NT2/D1 (cell line): ENCODE results near the gene SLCO3A1.
"Not testable (repeated sequence)": the region's sequence is repeated elsewhere in the genome, so short reads cannot be mapped to it uniquely, and the experiment has no call there.

Source experiments
- DNase-seq: peaks from one replicate; pipeline ENCODE4 v3.0.0-alpha.2; 2011; ENCODE audit warnings: low read depth, low spot score
- H3K27me3 ChIP-seq: 2 replicates; pipeline ENCODE4 v1.6.0; 2011; ENCODE audit warnings: mild to moderate bottlenecking; ENCODE audit not compliant: insufficient read length, insufficient read depth
- H3K36me3 ChIP-seq: 2 replicates; pipeline ENCODE4 v1.6.1; 2011; ENCODE audit warnings: mild to moderate bottlenecking, low read length, mixed read lengths; ENCODE audit not compliant: insufficient read depth, insufficient read length
- H3K4me1 ChIP-seq: 2 replicates; pipeline ENCODE4 v1.5.1; 2011; ENCODE audit not compliant: insufficient read depth, insufficient read length
- H3K4me3 ChIP-seq: 2 replicates; pipeline ENCODE4 v1.5.1; 2011; ENCODE audit warnings: low read depth; ENCODE audit not compliant: insufficient read length
- H3K9ac ChIP-seq: 2 replicates; pipeline ENCODE4 v1.6.0; 2011; ENCODE audit warnings: low read depth; ENCODE audit not compliant: insufficient read length
- H3K9me3 ChIP-seq: 2 replicates; pipeline ENCODE4 v1.5.1; 2011; ENCODE audit warnings: mild to moderate bottlenecking, low read length; ENCODE audit not compliant: insufficient read depth
- SUZ12 ChIP-seq: IDR thresholded peaks from 2 replicates; pipeline ENCODE4 v1.6.1; 2011; ENCODE audit not compliant: insufficient read length, insufficient read depth; ENCODE audit errors: extremely low read depth
- YY1 ChIP-seq: IDR thresholded peaks from 2 replicates; pipeline ENCODE4 v1.6.1; 2011; ENCODE audit not compliant: insufficient read length, insufficient read depth
- ZNF274 ChIP-seq: IDR thresholded peaks from 2 replicates; pipeline ENCODE4 v1.6.1; 2011; ENCODE audit warnings: mild to moderate bottlenecking, low read depth, low read length

The SLCO3A1 gene

DNA sequence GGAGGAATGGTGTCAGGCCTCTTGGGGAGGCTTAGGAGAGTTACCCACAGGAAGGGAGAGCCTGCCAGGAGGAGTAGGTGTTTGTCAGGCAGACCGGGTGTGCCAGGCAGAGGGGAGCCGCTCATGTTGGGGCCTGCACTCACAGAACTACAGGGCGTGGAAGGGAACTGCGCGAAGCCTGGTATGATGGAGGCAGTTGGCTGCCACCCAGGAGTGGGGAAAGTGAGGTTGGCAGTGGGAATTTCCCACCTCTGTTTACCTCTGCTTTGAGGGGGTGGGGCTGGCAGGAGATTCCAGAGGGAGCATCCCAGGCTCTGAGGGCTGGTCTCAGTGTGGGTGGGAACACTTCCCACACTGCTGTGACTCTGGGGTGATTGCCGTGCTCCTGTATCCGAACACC, 99.9 kb downstream of the SLCO3A1 start:
- Histone ChIP-seq H3K4me1 (peaks cover 12% of the 10 kb centered on the region), H3K9me3 (no peaks in the 10 kb centered on the region), H3K4me3 (no peak overlapping the region), H3K9ac (no peak overlapping the region), H3K36me3 (no peaks in the 10 kb centered on the region), H3K27me3 (no peaks in the 10 kb centered on the region)
- no peak for DNase-seq
- no peak for TF ChIP-seq SUZ12
- TF ChIP-seq ZNF274, result no peak
- TF ChIP-seq YY1, result no peak

DNA sequence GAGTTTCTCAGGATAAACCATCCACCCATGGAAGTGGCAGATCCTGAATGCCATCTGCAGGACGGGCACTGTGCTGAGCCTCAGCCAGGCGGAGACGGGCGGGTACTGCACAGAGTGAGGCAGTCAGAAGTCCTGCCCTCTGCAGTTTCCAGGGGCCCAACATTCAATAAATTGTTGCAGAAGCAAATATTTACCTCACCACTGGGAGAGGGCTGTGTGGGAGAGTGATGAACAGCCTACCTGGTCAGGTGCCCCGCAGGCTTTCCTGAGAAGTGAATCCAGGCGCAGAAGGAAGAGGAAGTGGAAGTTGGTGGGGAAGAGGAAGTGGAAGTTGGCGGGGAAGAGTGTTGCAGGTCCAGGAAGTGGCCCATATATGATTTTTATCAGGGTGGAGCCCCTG, 100.8 kb downstream of the SLCO3A1 start:
- DNase-seq, result no peak
- Histone ChIP-seq H3K9ac (no peak overlapping the region), H3K4me3 (no peak overlapping the region), H3K4me1 (peaks cover 8% of the 10 kb centered on the region), H3K9me3 (no peaks in the 10 kb centered on the region), H3K36me3 (no peaks in the 10 kb centered on the region), H3K27me3 (no peaks in the 10 kb centered on the region)
- TF ChIP-seq ZNF274 (no peak), SUZ12 (no peak), YY1 (no peak)

DNA sequence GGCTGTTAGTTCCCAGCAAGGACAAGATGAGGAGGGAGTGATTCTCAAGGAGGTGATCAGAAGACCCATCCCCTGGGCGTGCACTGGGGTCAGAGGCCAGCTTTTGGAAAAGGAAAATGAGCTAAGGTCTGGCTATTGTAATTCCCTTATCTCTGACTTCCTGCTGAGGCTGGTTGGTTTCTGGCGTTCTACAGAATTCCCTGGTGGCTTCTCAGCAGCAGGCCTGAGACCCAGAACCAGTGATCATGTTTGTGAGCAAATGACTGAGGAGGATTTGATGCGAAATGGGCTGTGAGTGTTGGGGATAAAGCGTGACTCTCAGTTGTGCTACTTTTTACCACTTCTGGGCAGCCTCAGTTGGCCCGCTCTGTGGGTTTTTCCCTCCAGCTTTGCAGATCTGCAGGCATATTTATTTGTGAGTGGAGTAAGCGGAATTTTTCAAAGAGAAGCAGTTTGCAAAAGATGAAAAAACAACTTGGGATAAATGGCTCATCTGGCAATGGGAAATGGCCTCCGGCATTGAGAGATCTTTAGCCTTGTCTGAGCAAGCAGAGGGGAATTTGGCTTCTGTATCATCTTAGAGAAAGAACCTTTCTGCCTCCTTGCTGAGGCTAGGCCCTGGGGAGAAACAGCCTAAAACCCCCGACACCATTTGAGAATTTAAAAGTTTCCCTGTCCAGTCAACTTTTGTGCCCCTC, 102.7 kb downstream of the SLCO3A1 start:
- Histone ChIP-seq H3K9me3 (no peaks in the 10 kb centered on the region), H3K4me3 (no peak overlapping the region), H3K4me1 (peaks cover 4% of the 10 kb centered on the region), H3K36me3 (no peaks in the 10 kb centered on the region), H3K9ac (no peak overlapping the region), H3K27me3 (no peaks in the 10 kb centered on the region)
- no peak for TF ChIP-seq SUZ12
- no peak for TF ChIP-seq ZNF274
- TF ChIP-seq YY1, result no peak
- DNase-seq, result peak; percentile 48

DNA sequence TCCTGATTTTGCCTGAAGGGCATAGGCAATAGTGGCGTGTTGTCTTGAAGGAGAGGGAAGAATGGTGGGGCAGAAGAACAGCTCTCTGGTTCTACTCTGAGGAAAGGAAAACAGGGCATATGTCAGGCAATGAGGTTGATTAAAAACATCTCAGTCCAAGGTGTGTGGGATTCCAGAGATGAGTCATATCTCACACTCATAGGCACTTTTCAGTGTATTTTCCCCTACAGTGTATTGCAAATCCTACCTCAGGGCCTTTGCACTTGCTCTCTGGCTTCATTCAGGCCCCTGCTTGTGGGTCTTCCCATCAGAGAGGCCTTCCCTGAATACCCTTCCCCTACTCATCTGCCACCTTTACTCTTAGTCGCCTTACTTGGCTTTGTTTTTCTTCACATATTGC, 107.8 kb downstream of the SLCO3A1 start:
- no peak for DNase-seq
- TF ChIP-seq ZNF274, result no peak
- TF ChIP-seq SUZ12, result no peak
- TF ChIP-seq YY1, result no peak
- Histone ChIP-seq H3K9ac (no peak overlapping the region), H3K4me1 (peaks cover 8% of the 10 kb centered on the region), H3K36me3 (no peaks in the 10 kb centered on the region), H3K4me3 (no peak overlapping the region), H3K9me3 (0 out of 2 replicates have a peak, but pooled peaks cover 7% of the 10 kb centered on the region), H3K27me3 (no peaks in the 10 kb centered on the region)

DNA sequence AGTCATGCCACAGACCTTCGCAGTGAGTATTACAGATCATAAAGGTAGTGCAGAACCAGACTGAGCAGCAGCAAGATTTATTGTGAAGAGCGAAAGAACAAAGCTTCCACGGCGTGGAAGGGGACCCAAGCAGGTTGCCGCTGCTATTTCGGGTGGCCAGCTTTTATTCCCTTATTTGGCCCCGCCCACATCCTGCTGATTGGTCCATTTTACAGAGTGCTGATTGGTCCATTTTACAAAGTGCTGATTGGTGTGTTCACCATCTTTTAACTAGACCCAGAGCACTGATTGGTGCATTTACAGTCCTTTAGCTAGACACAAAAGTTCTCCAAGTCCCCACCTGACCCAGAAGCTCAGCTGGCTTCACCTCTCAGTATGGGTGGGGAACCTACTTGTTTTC, 110.2 kb downstream of the SLCO3A1 start:
- not testable (repeated sequence) for H3K9ac ChIP-seq, H3K4me1 ChIP-seq, H3K36me3 ChIP-seq

GRCh38 chr15:91965501-91966193, 112.1 kb downstream of the SLCO3A1 start:
- Histone ChIP-seq H3K36me3 (no peaks in the 10 kb centered on the region), H3K9ac (no peak overlapping the region), H3K9me3 (0 out of 2 replicates have a peak, but pooled peaks cover 7% of the 10 kb centered on the region), H3K27me3 (no peaks in the 10 kb centered on the region), H3K4me3 (no peak overlapping the region), H3K4me1 (peaks cover 8% of the 10 kb centered on the region)
- DNase-seq, result no peak
- TF ChIP-seq SUZ12 (no peak), ZNF274 (no peak), YY1 (no peak)

More for the DNA sequence above, 110.2 kb downstream of the SLCO3A1 start:
- not testable (repeated sequence) for DNase-seq, H3K9me3 ChIP-seq, H3K4me3 ChIP-seq, H3K27me3 ChIP-seq

GRCh38 chr15:91966194-91966552, 112.7 kb downstream of the SLCO3A1 start:
- Histone ChIP-seq H3K36me3 (no peaks in the 10 kb centered on the region), H3K4me1 (peaks cover 8% of the 10 kb centered on the region), H3K27me3 (no peaks in the 10 kb centered on the region), H3K9me3 (0 out of 2 replicates have a peak, but pooled peaks cover 7% of the 10 kb centered on the region), H3K4me3 (no peak overlapping the region), H3K9ac (no peak overlapping the region)
- TF ChIP-seq YY1 (no peak), ZNF274 (no peak), SUZ12 (no peak)
- DNase-seq, result no peak
